Cardiac muscle cell (in vitro differentiated cells and primary cell): ENCODE measurements around the gene GUK1. TPM values are rescaled to one million over a fixed set of nuclear protein-coding genes. Genes with fewer than 3 reads are reported as not detected.

Experiments used
- DNase-seq, 2 donors: peaks; one replicate each; pipeline versions ENCODE4 v3.0.0 to v3.0.0-alpha.2; 2010 to 2017; ENCODE audit warnings: low read depth in 1 of 2, low spot score in 1 of 2
- H3K27ac ChIP-seq: fragments of 200-600 bp; sonication (generic); 2 replicates; pipeline ENCODE4 v1.5.1; 2016
- H3K27me3 ChIP-seq: fragments of 200-600 bp; sonication (generic); 2 replicates; pipeline ENCODE4 v1.6.0; 2016; ENCODE audit warnings: control low read depth
- H3K36me3 ChIP-seq: fragments of 200-600 bp; sonication (generic); 2 replicates; pipeline ENCODE4 v1.5.1; 2016; ENCODE audit warnings: control low read depth
- H3K4me1 ChIP-seq: fragments of 200-600 bp; sonication (generic); 2 replicates; pipeline ENCODE4 v1.8.1; 2017; ENCODE audit warnings: low read depth, mild to moderate bottlenecking, mixed run types
- H3K4me3 ChIP-seq: fragments of 200-600 bp; sonication (generic); 2 replicates; pipeline ENCODE4 v1.5.1; 2016; ENCODE audit warnings: mild to moderate bottlenecking
- H3K9me3 ChIP-seq: fragments of 200-600 bp; sonication (generic); 2 replicates; pipeline ENCODE4 v1.5.1; 2017; ENCODE audit warnings: low read depth, mild to moderate bottlenecking, control low read depth
- polyA plus RNA-seq: library from polyadenylated mRNA; unstranded; fragments of >200 nt; fragmentation: Nextera tagmentation; extraction: Ambion mirVana; gene quantifications from 2 replicates; pipeline ENCODE4 v1.2.1, GENCODE V29; 2016
- total RNA-seq: library from RNA; depleted of rRNA; stranded (reverse); fragments of >200 nt; gene quantifications from 2 replicates; pipeline ENCODE4 v1.2.3, GENCODE V29; 2016
- TF ChIP-seq, protein P1 (sequence below): IDR thresholded peaks from 2 replicates; pipeline ENCODE4 v1.5.1; 2012; ENCODE audit warnings: low read depth, mild to moderate bottlenecking, low read length

Gene GUK1
- total and polyA plus RNA-seq, 2 experiments from 2014 or later = 354 to 450 TPM

GRCh38 chr1:228125185-228125584 lies 14.9 kb upstream of the GUK1 start:
- TF ChIP-seq, protein P1, sequence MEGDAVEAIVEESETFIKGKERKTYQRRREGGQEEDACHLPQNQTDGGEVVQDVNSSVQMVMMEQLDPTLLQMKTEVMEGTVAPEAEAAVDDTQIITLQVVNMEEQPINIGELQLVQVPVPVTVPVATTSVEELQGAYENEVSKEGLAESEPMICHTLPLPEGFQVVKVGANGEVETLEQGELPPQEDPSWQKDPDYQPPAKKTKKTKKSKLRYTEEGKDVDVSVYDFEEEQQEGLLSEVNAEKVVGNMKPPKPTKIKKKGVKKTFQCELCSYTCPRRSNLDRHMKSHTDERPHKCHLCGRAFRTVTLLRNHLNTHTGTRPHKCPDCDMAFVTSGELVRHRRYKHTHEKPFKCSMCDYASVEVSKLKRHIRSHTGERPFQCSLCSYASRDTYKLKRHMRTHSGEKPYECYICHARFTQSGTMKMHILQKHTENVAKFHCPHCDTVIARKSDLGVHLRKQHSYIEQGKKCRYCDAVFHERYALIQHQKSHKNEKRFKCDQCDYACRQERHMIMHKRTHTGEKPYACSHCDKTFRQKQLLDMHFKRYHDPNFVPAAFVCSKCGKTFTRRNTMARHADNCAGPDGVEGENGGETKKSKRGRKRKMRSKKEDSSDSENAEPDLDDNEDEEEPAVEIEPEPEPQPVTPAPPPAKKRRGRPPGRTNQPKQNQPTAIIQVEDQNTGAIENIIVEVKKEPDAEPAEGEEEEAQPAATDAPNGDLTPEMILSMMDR = no peak
- no peaks in the 10 kb centered on the region for H3K36me3 ChIP-seq
- DNase-seq = no peak
- H3K9me3 ChIP-seq = no peaks in the 10 kb centered on the region
- no peak overlapping the region for H3K27ac ChIP-seq
- H3K4me3 ChIP-seq = no peak overlapping the region
- peaks cover 6% of the 10 kb centered on the region for H3K4me1 ChIP-seq
- no peaks in the 10 kb centered on the region for H3K27me3 ChIP-seq

DNA sequence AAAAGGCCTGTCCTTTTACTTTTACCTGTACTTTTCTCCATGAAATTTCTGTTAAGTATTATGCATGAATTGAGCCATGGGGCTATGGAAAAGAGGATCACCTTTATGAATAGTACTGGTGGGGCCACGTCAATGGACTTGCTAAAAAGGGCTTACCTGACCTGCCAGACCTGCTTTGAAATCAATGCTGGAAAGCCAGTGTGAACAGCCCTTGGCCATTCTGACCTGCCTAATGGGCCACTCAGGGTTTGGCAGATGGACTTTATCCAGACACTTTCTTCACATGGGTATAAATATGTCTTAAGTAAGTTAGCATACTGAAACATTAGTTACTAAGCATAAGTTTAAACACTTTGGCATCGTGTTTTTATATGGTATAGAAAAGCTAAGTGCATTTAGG lies 8.3 kb upstream of the GUK1 start:
- no peak for DNase-seq
- Histone ChIP-seq H3K27ac (no peak overlapping the region), H3K27me3 (peaks cover 41% of the 10 kb centered on the region), H3K4me1 (no peaks in the 10 kb centered on the region), H3K36me3 (no peaks in the 10 kb centered on the region), H3K4me3 (no peak overlapping the region), H3K9me3 (no peaks in the 10 kb centered on the region)
- TF ChIP-seq, protein P1 = no peak

DNA sequence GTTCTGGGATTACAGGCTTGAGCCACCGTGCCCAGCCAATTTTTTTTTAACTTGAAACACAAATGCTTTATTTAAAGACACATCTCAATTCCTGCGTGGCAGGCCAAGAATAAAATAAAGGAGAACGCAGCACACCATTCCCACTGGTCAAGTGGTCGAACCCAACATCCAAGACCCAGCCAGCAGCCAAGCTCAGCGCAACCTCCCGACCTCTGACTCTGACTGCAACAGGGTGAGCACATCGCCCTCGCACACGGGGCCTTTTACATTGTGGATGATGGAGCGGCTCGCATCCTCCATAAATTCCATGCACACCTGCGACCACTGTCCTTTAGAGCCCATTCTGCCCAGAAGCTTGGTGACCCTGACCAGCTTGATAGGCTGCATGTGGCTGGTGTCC lies 5.5 kb upstream of the GUK1 start:
- no peak for DNase-seq
- Histone ChIP-seq H3K4me1 (no peaks in the 10 kb centered on the region), H3K27me3 (peaks cover 57% of the 10 kb centered on the region), H3K4me3 (no peak overlapping the region), H3K36me3 (no peaks in the 10 kb centered on the region), H3K9me3 (no peaks in the 10 kb centered on the region), H3K27ac (no peak overlapping the region)
- TF ChIP-seq, protein P1 = no peak

GRCh38 chr1:228136901-228137300 lies 3.2 kb upstream of the GUK1 start:
- no peak overlapping the region for H3K27ac ChIP-seq

GRCh38 chr1:228139406-228139930 lies 611 bp upstream of the GUK1 start:
- peaks cover 10% of the 10 kb centered on the region for H3K4me1 ChIP-seq
- TF ChIP-seq, protein P1 = peak; percentile 5
- DNase-seq = no peak
- H3K27ac ChIP-seq = peak overlapping the region; percentile 55
- H3K36me3 ChIP-seq = no peaks in the 10 kb centered on the region
- peak overlapping the region; percentile 49 for H3K4me3 ChIP-seq
- H3K27me3 ChIP-seq = peaks cover 39% of the 10 kb centered on the region
- H3K9me3 ChIP-seq = no peaks in the 10 kb centered on the region

More at GRCh38 chr1:228136901-228137300, 3.2 kb upstream of the GUK1 start:
- Histone ChIP-seq H3K4me1 (peaks cover 10% of the 10 kb centered on the region), H3K36me3 (no peaks in the 10 kb centered on the region), H3K9me3 (no peaks in the 10 kb centered on the region), H3K4me3 (no peak overlapping the region), H3K27me3 (peaks cover 57% of the 10 kb centered on the region)
- TF ChIP-seq, protein P1 = no peak
- DNase-seq = no peak

DNA sequence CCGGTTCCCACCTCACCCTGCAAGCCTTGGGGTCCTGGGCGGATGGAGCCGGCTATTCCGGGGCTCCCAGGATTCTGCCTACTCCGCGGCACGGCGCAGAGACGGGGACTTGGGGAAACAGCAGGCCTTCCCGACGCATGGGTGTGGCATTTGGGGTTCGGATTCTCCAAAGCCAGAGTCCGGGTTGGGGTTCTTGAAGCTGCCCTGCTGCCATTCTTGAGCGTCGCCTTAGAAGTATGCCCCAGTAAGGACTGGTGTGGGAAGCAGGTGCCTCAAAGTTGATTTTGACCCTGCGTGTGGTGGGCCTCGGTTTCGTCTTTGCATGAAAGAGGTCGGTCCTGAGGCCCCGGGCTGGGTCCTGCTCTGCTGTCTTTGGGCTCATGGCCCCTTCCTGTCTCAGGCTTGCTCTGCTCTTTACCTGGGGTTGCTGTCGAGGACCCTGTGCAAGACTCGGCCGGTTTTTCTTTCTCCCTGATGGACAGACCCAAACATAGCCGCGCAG lies 696 bp downstream of the GUK1 start:
- H3K4me3 ChIP-seq = peak overlapping the region; percentile 49
- H3K27me3 ChIP-seq = peaks cover 26% of the 10 kb centered on the region
- no peaks in the 10 kb centered on the region for H3K9me3 ChIP-seq
- DNase-seq = peak in 1 of 2 donors; percentile 6
- peaks cover 10% of the 10 kb centered on the region for H3K4me1 ChIP-seq
- H3K27ac ChIP-seq = peak overlapping the region; percentile 82
- TF ChIP-seq, protein P1 = no peak
- H3K36me3 ChIP-seq = no peaks in the 10 kb centered on the region
